Amygdala (tissue), 56 donors: ENCODE results near the gene DUSP19.
"Not testable (repeated sequence)": the region's sequence is repeated elsewhere in the genome, so short reads cannot be mapped to it uniquely, and the experiment has no call there.

ENCODE experiments used
- DNase-seq, 56 donors: peaks; one replicate each; lab custom pipeline; 2025; lab: John Stamatoyannopoulos, UW

DUSP19 gene

DNA sequence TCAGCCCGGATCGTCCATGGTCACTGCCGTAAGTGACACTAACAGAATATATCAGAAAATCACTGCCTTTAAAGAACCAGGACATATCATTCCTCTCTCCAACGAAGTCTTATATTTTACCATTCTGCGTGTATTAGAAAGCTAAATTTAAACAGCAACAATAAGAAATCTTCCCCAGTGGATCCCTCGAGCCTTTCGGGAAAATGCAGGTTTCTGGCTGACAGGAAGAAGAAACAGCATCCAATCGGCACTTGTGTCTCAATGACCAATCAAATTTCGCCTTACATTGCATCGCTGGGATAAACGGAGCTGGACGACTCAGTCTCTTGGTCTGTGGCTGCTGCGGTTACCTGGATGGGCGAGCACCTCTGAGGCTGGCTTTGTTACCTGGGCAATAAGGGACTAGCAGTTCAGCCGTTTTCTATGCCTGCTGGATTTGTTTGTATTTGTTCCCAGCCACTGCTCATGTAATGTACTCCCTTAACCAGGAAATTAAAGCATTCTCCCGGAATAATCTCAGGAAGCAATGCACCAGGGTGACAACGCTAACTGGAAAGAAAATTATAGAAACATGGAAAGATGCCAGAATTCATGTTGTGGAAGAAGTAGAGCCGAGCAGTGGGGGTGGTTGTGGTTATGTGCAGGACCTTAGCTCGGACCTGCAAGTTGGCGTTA, at the start of gene DUSP19:
TSS of gene DUSP19 (plus strand) at position 284 of the 675 bp plus-strand sequence. CDS start at position 471, 187 bp downstream.
- peak; percentile 23 to 98 (median 78) for DNase-seq

DNA sequence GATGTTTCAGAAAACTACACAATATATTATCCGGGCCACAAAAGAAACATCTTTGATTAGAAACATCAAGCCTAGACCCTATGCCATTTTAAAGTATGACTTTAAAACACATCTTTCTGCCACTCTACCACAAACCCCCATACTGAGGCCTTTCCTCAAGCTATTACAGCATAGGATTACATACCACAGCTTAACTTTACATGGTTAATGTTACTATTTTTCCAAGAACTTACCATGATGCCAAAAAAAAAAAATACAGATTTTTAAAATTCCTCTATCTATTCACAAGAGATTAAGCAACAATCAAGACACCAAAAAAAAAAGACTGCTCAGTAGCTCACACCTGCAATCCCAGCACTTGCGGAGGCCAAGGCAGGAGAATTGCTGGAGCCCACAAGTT, 49.3 kb upstream of the DUSP19 start:
- no peak for DNase-seq

DNA sequence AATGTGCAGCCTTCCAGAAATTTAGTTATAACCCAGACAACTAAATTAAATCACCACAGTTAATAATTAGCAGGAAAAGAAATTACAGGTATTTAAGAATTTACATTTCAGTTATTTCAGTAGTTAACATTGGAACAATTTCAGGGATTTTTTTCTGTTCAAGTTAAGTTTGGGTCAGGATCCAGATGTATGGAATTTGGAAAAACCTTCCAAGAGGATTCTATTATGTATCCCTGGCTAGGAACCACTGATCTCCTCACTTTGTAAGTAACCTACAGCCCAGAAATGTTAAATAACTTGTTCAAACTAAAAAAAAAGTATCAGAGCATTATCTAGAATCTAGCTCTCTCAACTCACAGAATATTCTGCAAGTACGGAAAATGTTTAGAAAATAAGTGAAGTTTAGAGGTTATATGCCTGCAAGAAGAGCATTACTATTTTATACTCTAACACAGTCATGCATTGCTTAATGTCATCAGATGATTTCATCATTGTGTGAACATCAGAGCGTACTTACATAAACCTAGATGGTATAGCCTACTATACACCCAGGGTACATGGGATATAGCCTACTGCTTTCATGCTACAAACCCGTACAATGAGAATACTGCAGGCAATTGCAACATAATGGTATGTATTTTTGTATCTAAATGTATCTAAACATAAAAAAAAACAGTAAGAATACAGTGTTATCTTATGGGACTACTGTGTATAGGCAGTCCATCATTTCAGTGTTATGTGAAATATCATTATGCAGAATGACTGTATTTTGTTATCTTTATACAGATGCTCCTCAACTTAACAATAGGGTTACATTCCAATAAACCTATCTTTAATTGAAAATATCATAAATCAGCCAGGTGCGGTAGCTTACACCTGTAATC, 46.4 kb upstream of the DUSP19 start:
- DNase-seq: no peak

- DNase-seq: no peak
Observed at GRCh38 chr2:183033951-183034350, 44.6 kb upstream of the DUSP19 start.

DNA sequence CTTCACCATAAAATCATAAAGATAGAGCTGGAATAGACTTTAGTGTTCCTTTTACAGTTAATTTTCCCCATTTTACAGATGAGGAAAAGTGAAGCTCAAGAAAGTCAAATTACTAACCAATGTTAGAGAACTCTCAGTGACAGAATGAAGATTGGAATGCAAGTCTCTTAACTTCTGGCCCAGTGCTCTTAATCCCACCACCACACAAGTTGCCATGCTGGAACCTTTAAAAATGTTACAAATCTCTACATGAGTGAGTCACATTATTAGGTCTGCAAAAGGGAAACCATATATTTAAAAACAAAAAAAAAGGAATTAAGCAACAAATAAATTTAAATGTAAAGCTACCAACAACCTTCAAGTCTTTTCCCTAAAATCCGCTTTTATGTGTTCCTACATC, 43.7 kb upstream of the DUSP19 start:
- DNase-seq: no peak

DNA sequence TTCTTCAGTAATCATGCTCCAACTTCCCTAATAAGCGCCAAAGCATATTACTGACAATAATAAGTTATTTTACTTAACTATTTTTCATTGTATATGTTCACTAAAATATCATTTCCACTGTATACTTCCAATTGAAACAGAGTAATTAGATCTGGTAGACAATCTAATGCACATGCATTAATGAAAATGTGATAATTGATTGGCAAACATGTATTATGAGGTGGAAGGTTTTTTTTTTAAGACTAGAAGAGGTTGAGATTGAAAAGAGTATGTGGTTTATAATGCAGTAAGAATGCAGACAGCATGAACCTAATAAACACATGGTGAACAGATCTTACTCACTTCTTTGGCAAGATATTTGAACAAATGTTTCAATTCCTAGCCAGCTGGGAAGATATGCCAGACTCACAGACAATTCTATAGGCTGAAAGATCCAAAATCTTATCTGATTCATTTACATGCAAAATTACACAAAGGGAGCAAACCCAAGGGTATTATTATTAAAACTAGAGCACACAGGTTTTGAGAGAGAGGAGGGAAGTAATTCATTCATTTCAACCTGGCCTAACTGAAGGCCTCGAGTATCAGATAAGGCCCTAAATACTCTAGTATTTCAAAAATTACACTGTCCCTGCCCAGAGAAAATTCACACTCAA, 43.1 kb upstream of the DUSP19 start:
- no peak for DNase-seq

GRCh38 chr2:183035954-183036669, 42.4 kb upstream of the DUSP19 start:
- DNase-seq: no peak

GRCh38 chr2:183037074-183037552, 41.4 kb upstream of the DUSP19 start:
- DNase-seq: no peak

DNA sequence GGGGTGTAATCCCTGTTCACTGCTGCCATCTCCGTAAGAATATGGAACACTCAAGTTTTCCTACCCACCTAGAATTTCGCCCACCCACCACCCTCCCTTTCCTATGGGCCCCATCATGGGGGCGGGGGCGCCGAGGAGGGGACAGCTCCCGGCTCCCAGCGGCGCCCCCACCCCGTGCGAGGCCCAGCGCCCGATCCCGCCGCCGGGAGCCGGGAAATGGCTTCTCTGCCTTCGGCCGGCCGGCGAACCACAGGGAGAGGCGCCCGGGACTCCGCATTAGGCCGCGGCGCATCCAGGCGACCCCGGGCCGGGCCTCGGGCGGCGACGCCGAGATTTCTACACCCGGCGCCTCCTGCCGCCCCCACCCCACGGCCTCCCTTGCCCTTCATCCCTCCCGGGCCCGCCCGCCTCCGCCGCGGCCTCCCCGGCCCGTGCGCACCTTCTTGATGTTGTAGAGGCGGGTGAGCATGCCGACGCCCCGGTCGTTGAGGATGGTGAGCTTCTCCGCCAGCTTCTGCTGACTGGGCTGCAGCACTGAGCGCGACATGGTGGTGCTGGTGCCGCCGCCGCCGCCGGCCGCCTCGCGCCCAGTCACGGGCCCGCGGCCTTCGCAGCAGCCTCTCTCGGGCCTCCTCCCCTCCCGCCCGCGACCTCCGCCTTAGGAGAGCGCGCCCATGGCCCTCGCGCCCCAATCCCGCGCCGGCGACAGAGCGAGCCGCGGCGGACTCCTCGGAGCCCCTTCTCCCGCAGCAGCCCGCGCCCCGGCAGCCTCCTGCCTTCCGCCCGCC, 40.8 kb upstream of the DUSP19 start:
- peak in 41 of 56 donors; percentile 6 to 74 (median 47) for DNase-seq

DNA sequence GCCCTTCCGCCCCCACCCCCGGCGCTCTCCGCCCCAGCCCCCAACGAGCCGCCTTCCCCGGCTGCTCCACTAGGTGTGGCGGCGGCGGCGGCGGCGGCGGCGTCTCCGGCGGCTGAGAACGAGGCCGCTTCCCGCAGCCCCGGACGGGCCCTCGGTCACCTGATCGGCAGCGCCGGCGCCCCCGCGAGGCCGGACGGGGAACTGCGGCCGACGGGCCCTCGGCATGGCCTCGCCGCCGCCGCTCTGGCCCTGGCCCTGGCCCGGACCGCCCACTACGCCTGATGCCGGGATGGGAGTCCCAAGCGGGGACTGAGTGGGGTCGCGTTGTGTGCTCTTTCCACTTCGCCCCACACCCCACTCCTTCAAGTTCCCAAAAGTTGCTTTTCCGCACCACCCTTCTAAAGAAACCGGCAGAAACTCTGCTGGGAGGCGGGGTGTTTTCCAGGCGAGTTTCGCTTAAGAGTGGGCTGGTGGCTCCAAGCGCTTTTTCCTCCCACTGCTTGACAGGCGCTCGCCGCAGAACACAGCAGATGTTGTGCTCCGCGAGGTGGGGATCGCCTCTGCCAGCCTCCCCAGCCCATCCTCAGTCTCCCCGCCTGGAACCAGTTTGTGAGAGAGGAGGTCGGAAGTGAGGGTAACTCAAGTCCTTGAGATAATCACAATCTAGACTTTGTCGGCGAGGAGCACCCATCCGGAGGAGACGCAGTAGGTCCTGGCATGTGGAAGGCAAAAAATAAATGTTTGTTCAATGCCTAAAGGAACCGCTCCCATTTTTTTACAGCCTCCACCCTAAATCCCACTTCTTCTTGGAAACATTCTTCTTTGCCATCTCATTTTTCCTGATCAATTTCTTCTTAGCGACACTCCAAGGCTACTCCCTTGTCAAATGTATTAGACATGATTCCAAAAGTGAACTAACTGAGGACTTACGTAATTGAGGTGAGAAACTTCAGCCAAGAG, 39.9 kb upstream of the DUSP19 start, which contains the start of gene NCKAP1:
TSS of gene NCKAP1 (minus strand) at position 117 of the 960 bp plus-strand sequence. CDS start 358 bp downstream, outside the sequence.
- peak in 53 of 56 donors; percentile 15 to 89 (median 70) for DNase-seq

GRCh38 chr2:183040604-183041003, 37.9 kb upstream of the DUSP19 start:
- DNase-seq: no peak

DNA sequence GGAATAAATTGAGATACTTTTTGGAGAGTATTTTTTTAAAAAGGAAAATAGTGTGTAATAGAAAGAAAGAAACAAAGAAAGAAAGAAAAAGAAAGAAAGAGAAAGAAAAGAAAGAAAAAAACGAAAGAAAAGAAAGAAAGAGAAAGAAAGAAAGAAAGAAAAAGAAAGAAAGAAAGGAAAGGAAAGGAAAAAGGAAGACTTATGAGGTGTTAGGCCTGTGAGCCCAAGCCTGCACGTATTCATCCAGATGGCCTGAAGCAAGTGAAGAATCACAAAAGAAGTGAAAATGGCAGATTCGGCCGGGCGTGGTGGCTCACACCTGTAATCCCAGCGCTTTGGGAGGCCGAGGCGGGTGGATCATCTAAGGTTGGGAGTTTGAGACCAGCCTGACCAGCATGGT, 35.0 kb upstream of the DUSP19 start:
- DNase-seq: not testable (repeated sequence)

DNA sequence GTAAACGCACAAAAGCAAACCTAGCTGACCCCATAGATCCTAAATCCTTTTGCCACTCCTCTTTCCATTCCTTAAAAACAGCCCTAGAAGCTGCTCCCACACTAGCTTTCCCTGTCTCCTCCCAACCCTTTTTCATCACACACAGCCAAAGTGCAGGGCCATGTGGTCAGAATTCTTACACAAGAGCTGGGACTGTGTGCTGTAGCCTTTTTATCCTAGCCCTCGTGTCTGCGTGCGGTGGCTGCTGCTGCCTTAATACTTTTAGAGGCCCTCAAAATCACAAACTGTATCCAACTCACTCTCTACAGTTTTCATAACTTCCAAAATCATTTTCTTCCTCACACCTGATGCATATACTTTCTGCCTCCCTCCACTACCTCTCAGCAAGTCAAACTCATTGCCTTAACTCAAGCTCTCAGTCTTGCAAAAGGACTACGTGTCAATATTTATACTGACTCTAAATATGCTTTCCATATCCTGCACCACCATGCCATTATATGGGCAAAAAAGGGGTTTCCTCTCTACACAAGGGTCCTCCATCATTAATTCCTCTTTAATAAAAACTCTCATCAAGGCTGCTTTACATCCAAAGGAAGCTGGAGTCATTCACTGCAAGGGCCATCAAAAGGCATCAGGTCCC, 30.9 kb upstream of the DUSP19 start:
- not testable (repeated sequence) for DNase-seq

DNA sequence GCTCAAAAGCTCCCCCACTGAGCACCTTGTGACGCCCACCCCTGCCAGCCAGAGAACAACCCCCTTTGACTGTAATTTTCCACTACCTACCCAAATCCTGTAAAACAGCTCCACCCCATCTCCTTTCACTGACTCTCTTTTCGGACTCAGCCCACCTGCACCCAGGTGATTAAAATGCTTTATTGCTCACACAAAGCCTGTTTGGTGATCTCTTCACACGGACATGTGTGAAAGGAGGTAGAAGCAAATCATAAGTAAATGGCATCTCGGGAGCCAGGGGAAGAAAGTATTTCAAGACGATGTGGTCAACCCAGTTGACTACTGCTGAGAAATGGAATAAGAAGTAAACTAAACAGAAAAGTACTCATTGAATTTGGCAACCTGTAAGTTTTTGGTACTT, 29.1 kb upstream of the DUSP19 start:
- DNase-seq: no peak

DNA sequence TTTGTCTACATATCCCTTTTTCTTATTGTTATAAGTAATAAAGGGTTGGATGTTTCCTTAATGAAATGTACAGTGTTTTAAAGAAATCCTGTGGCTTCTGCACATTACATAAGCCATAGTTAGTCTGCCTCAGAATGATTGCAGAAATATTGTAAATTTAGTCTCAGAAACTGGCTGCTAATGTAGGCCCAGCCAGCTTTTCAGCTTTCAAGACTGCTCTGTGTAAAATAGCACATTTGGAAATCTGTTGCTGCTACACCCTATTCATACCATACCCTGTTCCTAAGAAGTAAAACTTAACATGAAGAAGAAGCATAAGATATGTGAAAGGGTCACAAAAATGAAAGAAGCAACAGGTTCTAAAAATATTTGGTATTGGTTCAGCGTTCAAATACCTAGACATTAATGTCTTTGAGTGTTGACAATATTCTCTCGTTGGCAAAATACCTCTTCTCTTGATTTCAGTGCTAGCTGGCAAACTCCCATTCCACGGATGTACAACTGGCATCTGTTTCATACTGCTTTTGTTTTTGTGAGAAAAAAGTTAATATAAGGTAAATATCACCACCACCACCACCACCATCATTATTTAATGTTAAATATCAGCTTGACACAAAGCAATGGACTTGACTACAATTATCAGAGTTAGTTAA, 21.1 kb upstream of the DUSP19 start:
- DNase-seq: no peak

DNA sequence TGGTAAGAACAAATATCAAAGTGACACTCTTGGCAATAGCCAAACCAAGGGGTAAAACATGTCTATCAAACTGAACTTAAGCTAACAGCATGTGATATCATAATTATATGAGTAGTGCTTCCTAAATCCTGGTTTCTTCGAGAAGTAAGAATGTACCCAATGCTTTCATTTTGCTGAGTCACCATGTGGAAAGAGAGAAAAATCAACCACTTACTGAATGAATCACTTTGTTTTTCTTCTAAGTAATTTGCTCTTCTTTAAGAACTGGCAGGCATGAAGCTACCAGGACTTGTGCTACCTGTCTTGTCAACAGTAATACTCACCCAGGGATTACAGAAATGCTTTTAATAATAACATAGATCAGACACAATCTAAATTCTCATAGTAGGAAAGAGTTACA, 19.0 kb upstream of the DUSP19 start:
- DNase-seq: no peak

GRCh38 chr2:183060571-183061231, 17.8 kb upstream of the DUSP19 start:
- DNase-seq: no peak
